IPS DF 6.9 (cell line): ENCODE data around the gene METRNL.
"Not testable (repeated sequence)": the region's sequence is repeated elsewhere in the genome, so short reads cannot be mapped to it uniquely, and the experiment has no call there.

ENCODE experiments used
- DNase-seq: peaks from one replicate; pipeline ENCODE4 v3.0.0-alpha.2; 2013; ENCODE audit warnings: low read depth, low spot score
- H3K27ac ChIP-seq: one replicate; pipeline ENCODE4 v1.5.1; 2013; ENCODE audit warnings: low read length, control low read depth
- H3K27me3 ChIP-seq: 2 replicates; pipeline ENCODE4 v1.6.1; 2013; ENCODE audit warnings: mild to moderate bottlenecking, low read length; ENCODE audit not compliant: control insufficient read depth, insufficient read depth
- H3K36me3 ChIP-seq: 2 replicates; pipeline ENCODE4 v1.6.1; 2013; ENCODE audit warnings: low read length; ENCODE audit not compliant: control insufficient read depth, insufficient read depth
- H3K4me1 ChIP-seq: 2 replicates; pipeline ENCODE4 v1.6.1; 2013; ENCODE audit warnings: low read length; ENCODE audit not compliant: control insufficient read depth, insufficient read depth
- H3K4me3 ChIP-seq: 2 replicates; pipeline ENCODE4 v1.5.1; 2013; ENCODE audit warnings: mild to moderate bottlenecking, low read length
- H3K9me3 ChIP-seq: 2 replicates; pipeline ENCODE4 v1.6.1; 2013; ENCODE audit warnings: low read length, inconsistent platforms; ENCODE audit not compliant: control insufficient read depth, insufficient read depth
- WGBS: extraction: QIAGEN DNeasy Blood & Tissue Kit; methylation state at CpG from one replicate; pipeline ENCODE4 v1.1.7; 2013; ENCODE audit warnings: mixed read lengths, missing lambda C conversion rate; ENCODE audit not compliant: insufficient read length, insufficient coverage; 5-methylcytosine and 5-hydroxymethylcytosine counted together

METRNL gene

DNA sequence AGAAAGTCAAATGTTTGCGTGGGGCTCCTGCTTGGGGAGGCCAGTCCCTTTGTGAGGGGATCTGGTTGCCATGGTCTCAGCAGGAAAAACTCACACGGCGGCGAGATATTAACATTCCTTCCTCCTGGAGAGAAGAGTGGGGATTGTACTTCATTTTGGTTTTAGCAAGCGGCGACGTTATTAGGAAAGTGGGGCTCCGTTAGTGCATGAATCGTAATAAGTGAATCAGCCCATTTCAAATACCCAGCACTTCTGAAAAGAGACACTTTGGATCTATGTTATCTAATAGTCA is 41.6 kb upstream of the METRNL start:
- no peak for DNase-seq
- no CpG with 5 or more reads among the region's 9 CpGs for WGBS
- no peak overlapping the region for H3K27ac ChIP-seq

DNA sequence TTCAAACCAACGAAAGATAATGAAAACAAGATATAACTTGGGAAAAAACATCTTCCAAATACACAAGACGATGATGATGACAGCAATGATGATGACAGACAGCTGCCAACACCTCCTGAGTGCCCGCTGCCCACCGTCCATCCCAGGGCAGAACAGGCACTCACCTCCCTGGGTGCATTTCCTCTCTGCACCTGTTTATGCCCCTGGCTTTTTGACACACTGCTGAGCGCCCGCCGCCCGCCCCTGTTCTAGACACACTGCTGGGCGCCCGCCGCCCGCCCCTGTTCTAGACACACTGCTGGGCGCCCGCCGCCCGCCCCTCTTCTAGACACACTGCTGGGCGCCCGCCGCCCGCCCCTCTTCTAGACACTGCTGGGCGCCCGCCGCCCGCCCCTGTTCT is 40.4 kb upstream of the METRNL start:
- no CpG with 5 or more reads among the region's 24 CpGs for WGBS

More for the DNA sequence above, 41.6 kb upstream of the METRNL start:
- Histone ChIP-seq H3K4me1 (no peaks in the 10 kb centered on the region), H3K27me3 (no peaks in the 10 kb centered on the region), H3K9me3 (no peaks in the 10 kb centered on the region), H3K36me3 (no peaks in the 10 kb centered on the region; the same call in 1 of the 2 replicates), H3K4me3 (no peak overlapping the region)

DNA sequence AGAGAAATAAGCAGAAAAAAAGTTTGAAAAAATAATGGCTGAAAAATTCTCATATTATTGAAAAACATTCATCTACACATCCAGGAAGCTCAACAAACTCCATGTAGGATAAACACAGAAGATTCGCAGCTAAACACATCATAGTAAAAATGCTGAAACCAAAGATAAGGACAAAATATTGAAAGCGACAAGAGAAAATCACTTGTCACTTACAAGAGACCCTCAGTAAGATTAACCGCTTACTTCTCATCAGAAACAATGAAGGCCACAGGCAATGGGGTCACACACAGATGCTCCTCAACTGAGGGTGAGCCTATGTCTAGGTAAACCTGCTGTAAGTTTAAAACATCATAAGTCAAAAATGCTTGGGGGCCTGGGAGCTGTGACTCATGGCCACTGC is 38.1 kb upstream of the METRNL start:
- Histone ChIP-seq H3K4me1 (no peaks in the 10 kb centered on the region), H3K9me3 (no peaks in the 10 kb centered on the region), H3K36me3 (no peaks in the 10 kb centered on the region), H3K4me3 (no peak overlapping the region), H3K27me3 (no peaks in the 10 kb centered on the region), H3K27ac (no peak overlapping the region)
- WGBS = no CpG with 5 or more reads among the region's 3 CpGs
- no peak for DNase-seq

More for the DNA sequence above, 40.4 kb upstream of the METRNL start:
- not testable (repeated sequence) for H3K4me1 ChIP-seq, DNase-seq, H3K4me3 ChIP-seq, H3K27ac ChIP-seq, H3K9me3 ChIP-seq, H3K27me3 ChIP-seq, H3K36me3 ChIP-seq

DNA sequence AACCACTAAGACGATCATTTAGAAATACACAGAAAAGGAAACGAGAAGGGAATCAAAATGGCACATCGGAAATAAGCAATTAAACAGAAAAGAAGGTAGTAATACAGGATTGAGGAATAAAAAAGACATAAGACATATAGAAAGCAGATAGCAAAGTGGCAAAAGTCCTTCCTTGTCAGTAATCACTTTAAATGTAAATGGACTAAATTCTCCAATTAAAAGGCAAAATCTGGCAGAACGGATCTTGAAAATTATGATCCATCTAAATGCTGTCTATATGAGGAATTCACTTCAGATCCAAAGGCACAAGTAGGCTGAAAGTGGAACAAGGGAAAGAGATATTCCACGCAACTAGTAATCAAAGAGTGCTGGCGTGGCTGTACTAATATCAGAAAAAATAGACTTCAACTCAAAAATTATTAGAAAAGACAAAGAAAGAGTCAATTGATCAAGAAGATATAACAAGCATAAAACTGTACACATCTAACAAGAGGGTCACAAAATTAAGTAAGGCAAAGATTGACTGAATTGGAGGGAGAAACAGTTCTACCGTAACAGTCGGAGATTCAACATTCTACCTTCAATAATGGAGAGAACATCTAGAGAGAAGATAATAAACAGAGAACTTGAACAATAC is 36.8 kb upstream of the METRNL start:
- no peaks in the 10 kb centered on the region for H3K9me3 ChIP-seq
- H3K4me1 ChIP-seq = no peaks in the 10 kb centered on the region
- no peak overlapping the region for H3K4me3 ChIP-seq
- H3K36me3 ChIP-seq = no peaks in the 10 kb centered on the region; the same call in 1 of the 2 replicates
- DNase-seq = no peak
- WGBS = no CpG with 5 or more reads among the region's 8 CpGs
- H3K27me3 ChIP-seq = no peaks in the 10 kb centered on the region
- no peak overlapping the region for H3K27ac ChIP-seq

DNA sequence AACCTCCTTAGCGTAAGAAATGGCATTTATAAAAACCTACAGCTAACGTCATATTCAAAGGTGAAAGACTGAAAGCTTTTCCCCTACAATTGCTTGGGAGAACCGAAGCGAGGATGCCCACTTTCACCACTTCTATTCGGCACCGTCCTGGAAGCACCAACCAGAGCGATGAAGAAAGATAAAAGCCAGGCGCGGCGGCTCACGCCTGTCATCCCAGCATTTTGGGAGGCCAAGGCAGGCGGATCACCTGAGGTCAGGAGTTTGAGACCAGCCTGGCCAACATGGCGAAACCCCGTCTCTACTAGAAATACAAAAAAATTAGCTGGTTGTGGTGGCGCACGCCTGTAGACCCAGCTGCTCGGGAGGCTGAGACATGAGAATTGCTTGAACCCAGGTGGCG is 34.9 kb upstream of the METRNL start:
- not testable (repeated sequence) for H3K4me1 ChIP-seq, H3K27me3 ChIP-seq, DNase-seq, H3K36me3 ChIP-seq, H3K9me3 ChIP-seq, H3K27ac ChIP-seq, H3K4me3 ChIP-seq
- no CpG with 5 or more reads among the region's 18 CpGs for WGBS

DNA sequence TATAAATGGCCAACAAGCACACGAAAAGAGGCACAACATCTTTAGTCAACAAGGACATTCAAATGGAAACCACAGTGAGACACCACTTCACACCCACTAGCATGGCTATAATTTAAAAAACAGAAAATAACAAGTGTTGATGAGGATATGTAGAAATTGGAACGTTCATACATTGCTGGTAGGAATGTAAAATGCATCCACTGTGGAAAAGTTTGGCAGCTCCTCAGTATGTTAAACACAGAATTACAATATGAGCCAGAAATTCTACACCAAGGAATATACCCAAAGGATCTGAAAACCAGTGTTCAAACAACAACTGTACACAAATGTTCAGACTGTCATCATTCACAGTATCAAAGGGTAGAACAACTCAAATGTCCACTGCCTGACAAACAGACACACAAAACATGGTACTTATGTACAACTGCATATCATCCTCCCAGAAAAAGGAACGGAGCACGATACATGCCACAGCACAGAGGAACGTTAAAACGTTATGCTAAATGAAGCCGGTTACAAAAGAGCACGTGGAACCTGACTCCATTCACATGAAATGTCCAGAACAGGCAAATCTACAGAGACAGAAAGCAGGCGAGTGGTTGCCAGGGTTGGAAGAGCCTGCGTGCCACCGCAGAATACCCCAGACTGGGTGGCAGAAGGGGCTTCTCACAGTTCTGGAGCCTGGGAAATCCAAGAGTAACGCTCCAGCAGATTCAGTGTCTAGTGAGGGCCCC is 32.8 kb upstream of the METRNL start:
- H3K36me3 ChIP-seq = no peaks in the 10 kb centered on the region; the same call in 1 of the 2 replicates
- no peak overlapping the region for H3K27ac ChIP-seq
- no peaks in the 10 kb centered on the region for H3K9me3 ChIP-seq
- WGBS = no CpG with 5 or more reads among the region's 12 CpGs
- peaks cover 4% of the 10 kb centered on the region for H3K4me1 ChIP-seq
- no peak overlapping the region for H3K4me3 ChIP-seq
- no peak for DNase-seq
- H3K27me3 ChIP-seq = no peaks in the 10 kb centered on the region

DNA sequence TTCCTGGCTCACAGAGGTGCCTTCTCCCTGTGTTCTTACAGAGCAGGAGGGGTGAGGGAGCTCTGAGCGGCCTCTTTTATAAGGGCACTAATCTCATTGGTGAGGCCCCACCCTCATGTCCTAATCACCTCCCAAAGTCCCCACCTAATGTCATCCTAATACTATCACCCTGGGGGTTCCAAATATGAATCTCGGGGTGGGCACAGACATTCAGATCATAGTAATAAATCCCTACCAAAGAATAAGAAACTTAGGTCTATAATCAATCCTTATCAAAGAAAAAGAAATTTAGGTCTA is 32.3 kb upstream of the METRNL start:
- no CpG with 5 or more reads among the region's 2 CpGs for WGBS

DNA sequence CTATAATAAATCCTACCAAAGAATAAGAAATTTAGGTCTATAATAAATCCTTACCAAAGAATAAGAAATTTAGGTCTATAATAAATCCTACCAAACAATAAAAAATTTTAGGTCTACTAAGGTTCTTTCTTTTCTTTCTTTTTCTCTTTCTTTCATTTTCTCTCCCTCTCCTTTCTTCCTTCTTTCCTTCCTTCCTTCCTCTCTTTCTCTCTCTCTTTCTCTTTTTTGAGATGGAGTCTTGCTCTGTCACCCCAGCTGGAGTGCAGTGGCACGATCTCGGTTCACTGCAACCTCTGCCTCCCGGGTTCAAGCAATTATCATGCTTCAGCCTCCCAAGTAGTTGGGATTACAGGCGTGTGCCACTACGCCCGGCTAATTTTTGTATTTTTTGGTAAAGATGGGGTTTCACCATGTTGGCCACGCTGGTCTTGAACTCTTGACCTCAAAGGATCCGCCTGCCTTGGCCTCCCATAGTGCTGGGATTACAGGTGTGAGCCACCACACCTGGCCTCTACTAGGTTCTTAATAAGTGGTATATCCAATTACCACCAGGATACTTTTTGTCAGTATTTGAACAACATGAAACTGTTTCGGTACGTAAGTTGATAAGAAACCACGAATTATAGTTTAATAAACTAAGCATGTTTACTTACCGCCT is 31.5 kb upstream of the METRNL start:
- H3K4me1 ChIP-seq, H3K27me3 ChIP-seq, H3K9me3 ChIP-seq, H3K4me3 ChIP-seq, H3K36me3 ChIP-seq, DNase-seq, H3K27ac ChIP-seq: not testable (repeated sequence)
- WGBS = no CpG with 5 or more reads among the region's 12 CpGs

More for the DNA sequence above, 32.3 kb upstream of the METRNL start:
- no peak for DNase-seq
- H3K27me3 ChIP-seq = no peaks in the 10 kb centered on the region
- H3K4me1 ChIP-seq = peaks cover 4% of the 10 kb centered on the region
- H3K4me3 ChIP-seq = no peak overlapping the region
- no peaks in the 10 kb centered on the region for H3K9me3 ChIP-seq
- no peaks in the 10 kb centered on the region; the same call in 1 of the 2 replicates for H3K36me3 ChIP-seq
- H3K27ac ChIP-seq = no peak overlapping the region

DNA sequence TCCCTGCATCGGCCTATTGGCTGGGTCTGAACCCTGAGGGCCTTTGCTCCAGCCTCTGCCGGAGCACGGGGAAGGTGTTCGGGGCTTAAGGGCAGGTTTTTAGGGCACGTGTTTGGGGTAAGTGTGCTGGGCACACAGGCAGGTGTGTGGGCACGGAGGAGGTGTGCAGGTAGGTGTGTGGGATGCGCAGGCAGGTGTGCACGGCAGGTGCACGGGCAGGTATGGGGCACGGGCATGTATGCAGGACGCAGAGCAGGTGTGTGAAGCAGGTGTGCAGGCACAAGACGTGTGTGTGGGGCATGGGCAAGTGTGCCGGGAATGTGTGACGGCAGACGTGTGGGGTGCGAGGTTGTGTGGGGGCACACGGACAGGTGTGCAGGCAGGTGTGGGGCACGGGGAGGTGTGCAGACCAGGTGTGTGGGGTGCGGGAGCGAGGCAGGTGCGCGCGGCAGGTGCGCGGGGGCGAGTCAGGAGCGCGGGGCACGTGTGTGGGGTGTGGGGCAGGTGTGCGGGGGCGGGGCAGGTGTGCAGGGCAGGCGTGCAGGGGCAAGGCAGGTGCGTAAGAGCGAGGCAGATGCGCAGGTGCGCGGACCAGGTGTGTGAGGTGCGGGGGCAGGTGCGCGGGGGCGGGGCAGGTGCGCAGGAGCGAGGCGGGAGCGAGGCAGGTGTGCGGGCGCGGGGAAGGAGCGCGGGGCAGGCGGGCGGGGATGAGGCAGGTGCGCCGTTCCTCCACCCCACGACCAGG is 28.6 kb upstream of the METRNL start:
- Histone ChIP-seq H3K27me3 (no peaks in the 10 kb centered on the region), H3K4me1 (peaks cover 4% of the 10 kb centered on the region), H3K36me3 (no peaks in the 10 kb centered on the region; the same call in 1 of the 2 replicates), H3K4me3 (peak overlapping the region; percentile 52), H3K27ac (no peak overlapping the region), H3K9me3 (no peaks in the 10 kb centered on the region)
- WGBS = no CpG with 5 or more reads among the region's 55 CpGs
- DNase-seq = no peak

DNA sequence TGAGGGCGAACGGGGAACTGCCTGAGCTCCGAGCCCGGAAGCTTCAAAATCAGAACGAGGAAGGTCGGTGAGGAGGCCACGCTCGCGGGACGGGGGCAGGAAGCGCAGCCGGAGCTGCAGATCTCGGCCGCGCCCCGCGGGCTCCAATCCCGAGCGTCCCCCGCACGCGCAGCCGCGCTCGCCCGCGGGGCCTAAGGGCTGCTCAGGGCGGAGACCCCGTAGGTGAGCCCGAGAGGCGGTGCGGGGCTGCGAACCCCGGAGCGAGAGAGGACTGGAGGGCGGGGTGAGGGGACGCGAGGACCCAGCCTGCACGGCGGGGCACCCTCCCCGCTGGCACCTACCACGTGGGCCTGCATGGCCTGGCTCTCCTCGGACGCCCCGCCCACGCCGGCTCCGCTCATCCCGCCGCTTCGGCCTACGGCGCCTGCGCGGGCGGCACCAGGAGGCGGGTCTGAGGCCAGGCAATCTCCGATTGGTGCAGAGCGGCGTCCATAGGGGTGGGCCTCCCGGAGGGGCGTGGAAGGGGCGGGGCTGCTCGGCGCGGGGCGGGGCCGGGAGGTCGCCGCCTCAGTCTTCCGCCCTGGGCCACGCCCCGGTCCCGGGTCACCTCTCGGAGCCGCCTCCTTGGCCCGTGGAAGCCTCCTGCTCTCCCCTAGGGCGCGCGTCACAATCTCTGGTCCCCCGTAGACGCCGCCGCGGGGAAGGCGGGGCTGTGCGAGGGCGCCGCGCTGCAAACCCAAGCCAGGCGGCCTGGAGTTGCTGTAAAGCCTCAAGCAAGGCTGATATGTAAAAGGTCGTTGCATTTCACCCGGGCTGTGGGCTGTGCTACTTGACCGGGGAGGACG is 27.8 kb upstream of the METRNL start:
- peak; percentile 72 for DNase-seq
- Histone ChIP-seq H3K4me3 (peak overlapping the region; percentile 52), H3K9me3 (no peaks in the 10 kb centered on the region), H3K27me3 (no peaks in the 10 kb centered on the region), H3K27ac (no peak overlapping the region), H3K36me3 (no peaks in the 10 kb centered on the region), H3K4me1 (peaks cover 5% of the 10 kb centered on the region)
- no CpG with 5 or more reads among the region's 95 CpGs for WGBS
